ENCODE results near the gene JADE3.

Gene JADE3

GRCh38 chrX:47026198-47026597 is 114.0 kb downstream of the JADE3 start:
- DNase-seq (ENCODE audit: low read depth), result no peak

- DNase-seq (ENCODE audit: low read depth), result no peak
Observed at GRCh38 chrX:47030339-47030738, 118.1 kb downstream of the JADE3 start.

- DNase-seq (ENCODE audit: low read depth), result no peak
Observed at GRCh38 chrX:47047989-47048388, 135.8 kb downstream of the JADE3 start.

- no peak for DNase-seq (ENCODE audit: low read depth)
Observed at GRCh38 chrX:47059142-47059874, 147.1 kb downstream of the JADE3 start.

- DNase-seq (ENCODE audit: low read depth), result no peak
Observed at GRCh38 chrX:47060708-47061107, 148.5 kb downstream of the JADE3 start.

GRCh38 chrX:47061238-47061919 is 149.2 kb downstream of the JADE3 start:
- no peak for DNase-seq (ENCODE audit: low read depth)

- no peak for DNase-seq (ENCODE audit: low read depth)
Observed at GRCh38 chrX:47063179-47063578, 151.0 kb downstream of the JADE3 start.

GRCh38 chrX:47068214-47068613 is 156.0 kb downstream of the JADE3 start:
- DNase-seq (ENCODE audit: low read depth), result no peak

- no peak for DNase-seq (ENCODE audit: low read depth)
Observed at GRCh38 chrX:47068720-47069119, 156.5 kb downstream of the JADE3 start.

- DNase-seq (ENCODE audit: low read depth), result no peak
Observed at GRCh38 chrX:47078129-47079043, 166.2 kb downstream of the JADE3 start, which contains the start of gene RGN. Gene RGN, plus strand, starts transcription at chrX:47078443. Its CDS starts 2,702 bp downstream, at chrX:47081145.

- no peak for DNase-seq (ENCODE audit: low read depth)
Observed at GRCh38 chrX:47080215-47080914, 168.1 kb downstream of the JADE3 start.

GRCh38 chrX:47080915-47081236 is 168.7 kb downstream of the JADE3 start:
- no peak for DNase-seq (ENCODE audit: low read depth)

- no peak for DNase-seq (ENCODE audit: low read depth)
Observed at GRCh38 chrX:47091149-47091775, 179.0 kb downstream of the JADE3 start.

- DNase-seq (ENCODE audit: low read depth), result peak; percentile 0
Observed at GRCh38 chrX:47093248-47093647, 181.0 kb downstream of the JADE3 start.

GRCh38 chrX:47093860-47094259 is 181.6 kb downstream of the JADE3 start:
- no peak for DNase-seq (ENCODE audit: low read depth)

- DNase-seq (ENCODE audit: low read depth), result no peak
Observed at GRCh38 chrX:47097018-47097417, 184.8 kb downstream of the JADE3 start.

GRCh38 chrX:47098338-47099094 is 186.3 kb downstream of the JADE3 start:
- DNase-seq (ENCODE audit: low read depth), result no peak

GRCh38 chrX:47101206-47101605 is 189.0 kb downstream of the JADE3 start:
- no peak for DNase-seq (ENCODE audit: low read depth)

Measured in stimulated activated CD4-positive, alpha-beta T cell treated with anti-CD3 and anti-CD28 coated beads, Interleukin-2, amount 100 ng/mL, for 4 hours (primary cell).